HG03558 (cell line): ENCODE results near the gene DOCK2.
"Not testable (repeated sequence)": the region's sequence is repeated elsewhere in the genome, so short reads cannot be mapped to it uniquely, and the experiment has no call there.

Experiments used
- ATAC-seq: cut with Tn5 transposase; IDR thresholded peaks from one replicate; pipeline ENCODE4 v1.9.1; 2021; ENCODE audit warnings: moderate number of reproducible peaks; ENCODE audit not compliant: unreplicated experiment; ENCODE audit errors: extremely low read depth

Gene DOCK2

DNA sequence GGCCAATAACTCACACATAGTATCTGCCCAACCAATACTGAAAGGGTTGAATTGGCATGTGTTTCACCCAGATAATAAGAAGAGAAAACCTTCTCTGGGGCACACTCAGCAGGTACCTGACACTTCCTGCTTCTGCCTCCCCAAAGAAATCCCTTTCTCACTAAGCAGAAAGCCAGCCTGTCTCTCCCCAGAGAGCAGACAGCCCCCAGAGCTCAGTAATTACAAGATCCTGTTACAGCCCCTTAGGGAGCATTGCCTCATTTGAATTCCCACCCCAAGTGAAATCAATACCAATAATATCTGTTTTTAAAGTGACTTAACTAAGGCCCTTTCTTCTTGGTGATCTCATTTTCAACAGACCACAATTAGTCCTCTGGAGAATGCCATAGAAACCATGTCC is 430.1 kb downstream of the DOCK2 start:
- no peak for ATAC-seq

DNA sequence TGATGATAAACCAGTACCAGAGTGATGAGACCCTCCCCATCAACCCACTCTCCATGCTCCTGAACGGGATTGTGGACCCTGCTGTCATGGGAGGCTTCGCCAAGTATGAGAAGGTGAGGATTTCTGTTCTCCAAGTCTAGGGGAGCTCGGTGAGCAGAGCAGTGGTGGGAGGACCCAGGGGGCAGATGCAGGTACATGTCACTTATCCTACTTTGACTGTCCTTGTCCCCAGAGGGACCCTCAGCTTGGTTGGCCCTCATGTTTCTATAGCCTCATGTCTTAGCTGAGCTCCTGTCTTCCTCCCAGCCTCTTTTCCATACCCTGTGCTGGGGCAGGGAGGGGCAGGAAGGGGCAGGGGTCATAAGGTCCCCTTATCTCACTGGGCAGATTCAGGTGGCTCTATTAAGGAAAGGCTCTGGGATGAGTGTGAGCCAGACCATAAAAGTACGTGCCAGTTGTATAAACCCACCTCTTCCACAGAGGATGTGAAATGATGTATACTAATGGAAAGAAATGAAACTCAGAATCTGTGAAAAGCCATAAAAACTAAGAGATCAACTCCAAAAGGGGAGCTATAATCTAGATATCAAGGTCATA is 430.6 kb downstream of the DOCK2 start:
- no peak for ATAC-seq

DNA sequence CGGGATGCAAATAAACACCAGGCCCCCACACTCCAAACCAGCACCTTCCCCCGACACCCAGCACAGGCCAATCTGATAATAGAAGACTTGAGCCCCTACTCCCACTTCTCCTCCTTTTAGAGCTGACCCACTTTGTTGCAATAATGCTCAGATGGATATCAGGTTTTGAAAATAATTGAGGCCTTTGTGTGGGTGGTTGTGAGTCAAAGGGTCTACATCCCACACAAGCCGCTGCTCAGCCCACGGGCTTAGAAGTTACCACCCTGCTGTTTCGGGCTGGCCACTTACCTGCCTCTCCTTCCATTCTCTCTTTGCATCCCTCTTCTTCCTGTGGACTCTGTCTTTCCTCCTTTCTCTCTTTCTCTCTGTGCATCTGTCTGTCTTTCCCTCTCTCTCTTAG is 432.4 kb downstream of the DOCK2 start:
- no peak for ATAC-seq

DNA sequence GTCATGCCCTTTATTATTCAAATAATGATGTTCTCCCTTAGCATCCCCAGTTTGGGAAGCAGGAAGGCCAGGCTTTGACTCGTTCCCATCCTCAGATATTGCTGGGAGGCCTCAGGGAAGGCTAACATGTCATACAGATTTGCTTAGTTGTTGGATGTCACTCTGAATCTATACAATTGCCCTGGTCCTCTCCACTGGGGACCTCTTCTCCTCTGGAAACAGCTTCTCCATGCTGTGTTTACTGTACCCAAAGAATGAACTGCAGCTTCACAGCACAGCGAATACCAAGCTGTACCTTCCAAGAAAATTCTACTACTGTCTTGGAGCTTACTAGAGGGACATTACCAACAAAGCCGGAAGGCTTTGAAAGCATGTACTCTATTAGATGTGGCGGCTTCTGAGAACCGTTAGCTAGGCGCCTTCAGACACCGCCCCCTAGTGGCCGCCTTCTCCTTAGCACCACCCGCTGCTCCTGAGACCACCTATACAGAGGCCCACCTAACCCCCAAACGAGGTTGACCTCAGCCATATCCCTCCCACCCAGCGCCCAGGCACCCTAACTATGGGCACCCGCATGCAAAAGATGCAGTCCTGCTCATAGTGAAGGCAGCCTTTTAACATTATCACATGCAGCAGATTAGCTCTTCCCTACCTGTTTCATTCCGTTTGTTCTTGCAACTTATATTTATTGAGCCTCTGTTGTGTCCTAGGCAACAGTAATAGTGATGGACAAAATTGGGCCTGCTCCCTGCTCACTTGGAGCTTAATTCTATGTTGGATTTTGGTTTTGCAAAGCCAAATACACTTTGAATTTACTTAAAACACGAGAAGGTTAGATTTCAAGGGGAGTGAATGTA is 433.7 kb downstream of the DOCK2 start:
- ATAC-seq, result no peak

DNA sequence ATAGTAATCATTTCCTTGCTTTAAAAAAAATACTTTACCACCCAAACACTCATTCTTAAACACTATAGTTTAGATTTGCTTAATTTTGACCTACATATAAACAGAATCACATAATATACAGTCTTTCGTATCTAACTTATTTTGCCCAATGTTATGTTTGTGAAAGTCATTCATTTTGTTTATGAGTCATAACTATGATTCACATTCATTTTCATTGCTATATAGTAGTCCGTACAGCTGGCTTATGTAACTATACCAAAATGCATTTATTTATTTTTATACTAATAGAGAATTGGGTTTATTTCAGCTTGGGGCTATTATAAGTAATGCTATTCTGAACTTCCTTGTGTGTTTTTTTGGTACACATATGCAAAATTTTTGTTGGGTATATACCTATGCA is 434.7 kb downstream of the DOCK2 start:
- no peak for ATAC-seq

DNA sequence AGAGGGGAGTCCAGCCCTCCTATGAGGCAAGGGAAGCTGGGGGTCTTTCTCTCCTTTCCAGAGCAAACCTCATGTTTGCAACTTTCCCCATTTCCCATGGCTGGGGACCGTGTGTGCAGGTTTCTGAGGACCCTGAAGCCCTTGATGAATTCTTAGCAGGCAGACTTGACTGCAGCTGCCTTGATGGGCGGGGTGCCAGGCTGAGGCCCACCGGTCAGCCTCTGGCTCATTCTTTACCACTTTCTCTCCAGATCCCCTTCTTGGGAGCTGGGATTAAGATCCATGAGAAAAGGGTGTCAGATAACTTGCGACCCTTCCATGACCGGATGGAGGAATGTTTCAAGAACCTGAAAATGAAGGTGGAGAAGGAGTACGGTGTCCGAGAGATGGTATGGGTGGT is 438.6 kb downstream of the DOCK2 start:
- no peak for ATAC-seq

DNA sequence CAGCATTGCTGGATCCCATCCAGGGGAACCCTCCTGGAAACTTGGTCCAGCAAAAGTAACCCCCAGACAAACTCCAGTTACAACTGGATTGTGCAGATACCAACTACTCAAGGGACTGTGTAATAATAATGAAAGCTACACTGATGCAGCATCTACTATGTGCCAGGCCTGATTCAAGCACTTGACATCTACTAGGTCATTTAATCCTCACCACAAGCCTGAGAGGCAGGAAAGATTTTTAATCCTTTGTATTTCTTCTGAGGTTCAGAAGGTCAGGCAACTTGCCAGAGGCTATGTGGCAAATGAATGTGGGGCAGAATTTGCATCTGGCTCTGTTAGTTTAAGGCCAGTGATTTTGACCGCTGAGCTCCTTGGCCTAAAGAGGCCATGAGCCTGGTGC is 439.1 kb downstream of the DOCK2 start:
- ATAC-seq, result no peak

DNA sequence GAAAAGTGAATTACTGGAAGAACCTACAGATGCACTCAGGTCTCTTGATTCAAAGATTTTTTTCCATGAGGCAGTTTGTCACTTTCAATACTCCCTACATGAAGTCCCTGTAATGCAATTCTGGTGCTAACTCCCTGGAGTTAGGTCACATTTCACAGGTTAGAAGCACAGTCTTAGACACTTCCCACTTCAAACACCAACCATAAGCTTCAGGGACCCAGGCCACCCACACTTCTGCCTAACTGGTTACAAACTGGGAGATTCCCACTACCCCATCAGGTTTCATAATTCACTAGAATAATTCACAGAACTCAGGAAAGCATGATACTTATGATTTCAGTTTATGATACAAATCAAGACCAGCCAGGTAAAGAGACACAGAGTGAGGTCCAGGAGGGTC is 439.7 kb downstream of the DOCK2 start:
- ATAC-seq, result no peak

DNA sequence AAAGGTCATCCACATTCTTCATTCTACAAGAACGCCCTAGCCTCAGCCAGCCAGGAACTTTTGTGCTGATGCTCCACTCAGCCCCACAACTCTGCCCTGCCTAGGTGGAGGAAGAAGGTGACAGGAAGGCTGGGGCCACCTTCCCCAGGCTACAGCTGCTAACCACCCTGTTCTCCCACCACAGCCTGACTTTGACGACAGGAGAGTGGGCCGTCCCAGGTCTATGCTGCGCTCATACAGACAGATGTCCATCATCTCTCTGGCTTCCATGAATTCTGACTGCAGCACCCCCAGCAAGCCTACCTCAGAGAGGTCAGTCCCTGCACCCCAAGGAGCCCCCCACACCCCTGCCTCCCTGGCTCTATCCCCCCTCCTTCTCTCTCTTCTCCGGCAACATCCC is 440.5 kb downstream of the DOCK2 start:
- ATAC-seq, result no peak

DNA sequence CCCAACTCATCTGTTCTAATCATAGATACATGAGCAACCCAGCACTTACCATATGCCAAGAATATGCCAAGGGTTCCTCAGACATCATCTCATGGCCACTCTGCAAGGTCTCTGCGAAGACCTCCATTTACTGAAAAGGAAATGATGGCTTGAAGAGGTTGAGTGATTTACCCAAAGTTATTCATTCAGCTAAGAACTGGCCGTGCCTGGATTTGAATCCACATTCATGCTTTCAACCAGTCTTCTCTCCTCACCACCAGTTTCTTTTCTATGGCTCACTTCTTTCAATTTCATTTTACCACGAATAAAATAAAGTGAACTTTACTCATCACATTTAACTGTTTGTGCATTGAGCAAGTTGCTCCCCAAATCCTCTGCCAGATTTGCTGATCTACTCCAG is 441.4 kb downstream of the DOCK2 start:
- ATAC-seq, result no peak

DNA sequence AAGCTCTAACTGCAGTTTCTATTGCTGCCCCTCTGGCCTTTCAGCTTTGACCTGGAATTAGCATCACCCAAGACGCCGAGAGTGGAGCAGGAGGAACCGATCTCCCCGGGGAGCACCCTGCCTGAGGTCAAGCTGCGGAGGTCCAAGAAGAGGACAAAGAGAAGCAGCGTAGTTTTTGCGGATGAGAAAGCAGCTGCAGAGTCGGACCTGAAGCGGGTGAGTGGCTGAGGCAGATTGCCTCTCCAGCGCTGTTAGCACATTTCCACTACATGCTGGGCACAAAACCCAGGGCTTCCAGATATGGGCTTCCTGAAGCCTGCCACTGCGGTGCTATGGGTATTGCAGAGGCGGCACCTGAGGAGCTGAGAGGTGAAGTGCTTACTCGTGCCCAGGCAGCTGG is 441.9 kb downstream of the DOCK2 start:
- no peak for ATAC-seq

DNA sequence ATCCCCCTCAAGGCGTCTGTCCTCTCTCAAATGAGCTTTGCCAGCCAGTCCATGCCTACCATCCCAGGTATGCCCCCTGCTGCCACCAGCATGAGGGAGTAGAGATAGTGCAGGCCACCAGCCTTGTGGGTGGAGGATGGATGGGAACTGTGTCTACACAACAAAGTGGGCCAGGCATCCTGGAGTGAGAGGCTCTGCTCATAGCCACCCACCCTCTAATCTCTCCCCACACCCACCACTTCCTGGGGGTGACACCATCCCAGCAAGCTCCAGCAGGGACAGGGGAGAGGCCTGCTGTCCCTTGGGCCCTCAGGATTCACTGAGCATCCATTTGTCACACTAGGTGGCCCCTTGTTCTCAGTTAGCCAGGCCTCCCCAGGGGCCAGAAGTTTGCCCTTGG is 443.1 kb downstream of the DOCK2 start:
- no peak for ATAC-seq

DNA sequence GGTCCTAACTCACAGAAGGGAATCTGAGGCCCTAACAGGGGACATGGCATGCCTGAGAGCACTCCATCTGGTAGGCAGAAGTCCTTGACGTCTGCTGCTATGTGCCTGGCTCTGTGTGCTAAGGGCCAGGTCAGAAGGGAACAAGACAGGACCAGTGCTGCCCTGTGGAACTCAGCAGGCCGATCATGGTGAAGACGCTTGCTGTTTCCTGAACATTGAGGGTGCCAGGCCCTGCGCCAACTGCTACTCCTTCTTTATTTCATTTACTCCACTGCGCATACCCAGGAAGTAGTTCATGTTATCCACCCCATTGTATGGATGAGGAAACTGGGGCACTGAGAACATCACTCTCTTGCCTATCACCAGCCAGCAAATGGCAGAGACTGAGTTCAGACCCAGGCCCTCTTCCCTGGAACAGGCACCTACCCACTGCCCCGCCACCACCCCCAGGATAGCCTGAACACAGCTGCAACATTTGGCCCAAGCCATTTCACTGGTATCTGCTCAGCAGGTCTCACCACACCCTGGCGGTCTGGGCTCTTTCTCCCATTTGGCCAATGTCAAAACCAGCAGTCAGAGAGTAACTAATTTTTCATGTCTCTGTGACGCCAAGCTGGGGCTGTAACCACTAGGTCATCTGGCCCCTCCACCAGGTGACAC is 443.8 kb downstream of the DOCK2 start:
- no peak for ATAC-seq

DNA sequence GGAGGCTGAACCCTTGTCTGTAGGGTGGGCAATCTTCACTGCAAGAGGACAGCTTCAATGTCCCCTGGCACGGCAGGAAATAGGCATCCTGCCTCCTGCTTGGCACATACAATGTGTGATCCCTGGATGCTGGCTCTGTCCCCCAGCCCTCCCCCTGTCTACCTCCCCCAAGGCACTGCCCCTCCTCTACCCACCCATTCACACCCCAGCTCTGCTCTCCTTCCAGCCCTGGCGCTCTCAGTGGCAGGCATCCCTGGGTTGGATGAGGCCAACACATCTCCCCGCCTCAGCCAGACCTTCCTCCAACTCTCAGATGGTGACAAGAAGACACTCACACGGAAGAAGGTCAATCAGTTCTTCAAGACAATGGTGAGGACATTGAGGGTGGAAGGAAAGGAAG is 444.5 kb downstream of the DOCK2 start:
- ATAC-seq, result no peak

DNA sequence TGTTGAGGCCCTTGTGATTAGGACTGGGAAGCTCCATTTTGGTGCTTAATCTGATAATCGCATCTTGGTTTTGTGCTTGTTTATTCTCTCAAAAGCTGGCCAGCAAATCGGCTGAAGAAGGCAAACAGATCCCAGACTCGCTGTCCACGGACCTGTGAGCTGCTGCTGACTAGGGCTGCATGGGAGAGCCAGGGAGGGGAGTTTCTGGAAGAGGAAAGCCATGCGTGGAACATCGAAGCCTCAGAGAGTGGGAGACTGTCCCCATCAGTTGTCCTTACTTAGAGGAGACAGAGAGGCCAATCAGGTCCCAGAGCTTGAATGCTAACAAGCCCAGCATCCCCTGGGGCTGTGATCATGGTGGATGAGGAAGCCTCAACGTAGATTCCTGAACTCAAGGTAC is 445.6 kb downstream of the DOCK2 start:
- no peak for ATAC-seq

DNA sequence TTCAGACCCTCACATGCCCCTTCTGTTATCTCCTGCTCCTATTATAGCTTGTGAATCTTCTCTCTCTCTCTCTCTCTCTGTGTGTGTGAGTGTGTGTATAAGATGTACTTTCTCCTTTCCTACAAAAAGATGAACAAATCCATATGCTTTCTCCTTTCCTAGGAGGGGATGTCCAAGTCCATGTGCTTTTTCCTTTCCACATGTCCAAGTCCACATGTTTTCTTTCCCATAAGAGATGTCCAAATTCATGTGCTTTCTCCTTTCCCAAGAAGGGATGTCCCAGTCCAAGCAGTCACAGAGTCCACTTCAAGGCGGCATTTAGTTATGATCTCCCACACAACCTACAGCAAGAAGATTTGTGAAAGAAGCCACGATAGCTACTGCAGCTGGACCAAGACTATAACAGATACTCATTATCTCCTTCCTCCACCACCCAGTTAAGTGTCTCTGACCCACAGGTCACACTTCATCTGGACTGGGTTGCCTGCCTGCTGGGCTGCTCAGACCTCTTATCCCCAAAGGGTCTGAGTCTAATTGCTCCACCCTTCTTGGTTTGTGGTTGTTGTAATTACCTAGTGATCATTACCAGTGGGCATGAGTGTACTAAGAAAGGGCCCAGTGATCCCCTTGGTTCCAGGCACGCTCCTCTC is 450.2 kb downstream of the DOCK2 start:
- no peak for ATAC-seq

DNA sequence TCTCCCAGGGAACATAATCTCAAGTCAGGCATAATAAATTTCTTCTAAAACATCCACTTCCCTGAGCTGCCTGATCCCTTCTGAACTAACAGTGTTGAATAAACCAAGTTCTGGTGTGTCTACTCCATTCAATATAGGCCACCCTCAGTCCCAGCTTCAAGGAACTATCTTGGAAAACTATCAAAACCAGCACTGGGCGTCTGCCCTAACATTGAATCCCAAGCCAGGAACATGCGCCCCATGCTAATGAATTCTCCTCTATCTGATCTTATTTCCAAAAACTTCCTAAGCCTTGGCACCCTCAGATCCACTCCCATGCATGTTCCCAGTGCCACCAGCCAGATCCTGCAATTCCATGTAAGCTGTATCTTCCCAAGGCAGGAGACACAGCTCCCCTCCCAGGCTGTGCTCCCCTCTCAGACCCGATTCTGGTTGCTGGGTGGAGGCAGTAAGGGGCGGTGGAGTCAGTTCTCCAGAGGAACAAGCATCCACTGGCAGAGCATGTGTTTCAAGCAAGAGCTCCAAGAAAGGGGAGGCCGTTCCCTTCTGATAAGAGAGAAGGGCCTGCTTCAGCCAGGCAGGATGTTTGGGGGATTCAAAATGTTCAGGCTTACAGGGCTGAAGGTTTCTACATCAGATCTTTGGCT is 455.5 kb downstream of the DOCK2 start:
- ATAC-seq, result no peak

DNA sequence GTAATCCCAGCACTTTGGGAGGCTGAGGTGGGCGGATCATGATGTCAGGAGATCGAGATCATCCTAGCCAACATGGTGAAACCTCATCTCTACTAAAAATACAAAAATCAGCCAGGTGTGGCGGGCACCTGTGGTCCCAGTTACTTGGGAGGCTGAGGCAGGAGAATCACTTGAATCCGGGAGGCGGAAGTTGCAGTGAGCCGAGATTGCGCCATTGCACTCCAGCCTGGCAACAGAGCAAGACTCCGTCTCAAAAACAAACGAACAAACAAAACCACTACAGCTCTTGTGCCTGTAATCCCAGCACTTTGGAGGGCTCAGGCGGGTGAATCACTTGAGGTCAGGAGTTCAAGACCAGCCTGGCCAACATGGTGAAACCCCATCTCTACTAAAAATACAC is 457.3 kb downstream of the DOCK2 start:
- not testable (repeated sequence) for ATAC-seq

DNA sequence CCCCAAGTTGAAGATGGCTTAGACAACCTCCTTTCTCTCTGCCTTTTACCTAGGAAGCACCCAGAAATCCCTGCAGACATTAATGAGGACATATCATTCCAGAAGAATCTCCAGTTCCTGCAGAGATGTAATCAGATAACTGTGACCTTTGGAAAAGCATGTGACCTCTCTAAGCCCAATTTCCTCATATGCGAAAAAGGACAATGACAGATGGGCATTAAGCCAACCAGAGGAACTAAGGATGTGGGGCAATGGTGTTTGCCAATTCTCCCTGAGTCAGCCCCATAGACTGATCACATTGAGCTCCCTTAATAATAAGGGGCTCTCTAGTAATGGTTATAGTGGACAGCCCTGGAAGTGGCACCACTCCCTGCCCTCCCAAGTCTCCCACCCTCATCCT is 458.6 kb downstream of the DOCK2 start:
- no peak for ATAC-seq

DNA sequence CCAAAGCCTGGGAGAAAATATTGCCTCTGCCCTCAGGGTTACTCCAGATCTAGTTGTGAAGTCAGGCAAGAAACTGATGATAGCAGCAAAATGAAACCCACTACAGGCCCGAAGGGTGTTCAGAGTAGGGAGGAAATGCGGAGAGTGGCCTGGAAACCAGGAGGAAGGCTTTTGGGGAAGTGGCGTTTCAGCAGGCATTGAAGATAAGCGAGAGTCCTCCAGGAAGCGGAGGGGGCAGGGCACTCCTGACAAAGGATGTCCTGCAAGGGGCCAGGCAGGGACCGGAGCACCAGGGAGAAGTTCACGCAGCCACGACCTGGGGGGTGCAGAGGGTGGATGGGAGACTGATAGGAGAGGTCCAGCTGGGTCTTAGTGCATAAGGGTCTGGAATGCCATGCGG is 460.9 kb downstream of the DOCK2 start:
- no peak for ATAC-seq
